ENCODE results near the gene NUP214.

- TF ChIP-seq CTCF (IDR thresholded peaks at IDR 0.05; ENCODE audit: insufficient read depth, low read length, poor library complexity, severe bottlenecking) (no peak), EZH2phosphoT487 (conservative IDR thresholded peaks at IDR 0.05; ENCODE audit: low read length) (no peak)
These were observed 66.5 kb downstream of the NUP214 start for GRCh38 chr9:131191857-131192256.

All from SU-DHL-6 (cell line).